Activated naive CD8-positive, alpha-beta T cell (primary cell): ENCODE measurements around the gene MS4A3.
"Not testable (repeated sequence)": the region's sequence is repeated elsewhere in the genome, so short reads cannot be mapped to it uniquely, and the experiment has no call there.

Experiments
- H3K27ac Mint-ChIP-seq: one replicate; pipeline ENCODE4 v1.8.0; 2021; ENCODE audit warnings: mixed read lengths
- H3K27me3 Mint-ChIP-seq: one replicate; pipeline ENCODE4 v1.8.0; 2021; ENCODE audit warnings: mixed read lengths
- H3K36me3 Mint-ChIP-seq: one replicate; pipeline ENCODE4 v1.8.0; 2021; ENCODE audit warnings: mixed read lengths
- H3K4me1 Mint-ChIP-seq: one replicate; pipeline ENCODE4 v1.8.0; 2021; ENCODE audit warnings: low read depth, mixed read lengths
- H3K4me3 Mint-ChIP-seq: one replicate; pipeline ENCODE4 v1.8.0; 2021; ENCODE audit warnings: mild to moderate bottlenecking, mixed read lengths
- H3K9me3 Mint-ChIP-seq: one replicate; pipeline ENCODE4 v1.8.0; 2021; ENCODE audit warnings: low read depth, mixed read lengths

MS4A3 gene, protein sequence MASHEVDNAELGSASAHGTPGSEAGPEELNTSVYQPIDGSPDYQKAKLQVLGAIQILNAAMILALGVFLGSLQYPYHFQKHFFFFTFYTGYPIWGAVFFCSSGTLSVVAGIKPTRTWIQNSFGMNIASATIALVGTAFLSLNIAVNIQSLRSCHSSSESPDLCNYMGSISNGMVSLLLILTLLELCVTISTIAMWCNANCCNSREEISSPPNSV

DNA sequence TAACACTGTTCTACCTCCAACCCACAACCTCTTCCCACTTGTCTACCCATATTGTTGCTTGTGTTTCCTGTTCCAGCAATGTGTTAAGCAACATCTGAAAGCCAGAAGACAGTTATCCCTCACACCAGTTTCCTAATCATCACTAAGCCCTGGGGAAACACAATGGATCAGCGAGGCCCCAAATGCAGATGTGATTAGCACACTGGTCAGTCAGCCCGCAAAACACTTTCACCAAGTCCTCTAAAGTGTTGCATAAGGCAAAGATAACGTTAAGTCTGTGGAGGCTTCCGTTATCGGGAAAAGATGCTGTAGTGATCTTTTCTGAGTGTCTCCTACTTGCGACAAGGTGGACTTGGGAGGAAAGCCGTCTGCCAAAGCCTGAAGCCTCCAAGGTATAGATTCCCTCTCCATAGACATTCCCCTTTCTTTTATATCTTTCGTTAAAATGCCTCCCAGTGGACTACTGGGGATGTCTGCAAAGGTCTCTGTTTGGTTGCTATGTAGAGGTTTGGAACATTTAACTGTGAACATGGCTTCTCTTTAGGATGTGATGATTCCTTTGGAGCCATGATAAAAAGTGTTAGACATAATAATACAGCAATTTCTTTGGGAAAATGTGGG, at the start of gene MS4A3:
Gene MS4A3 (plus strand): TSS at position 317 of the 621 bp plus-strand sequence. CDS start 4,496 bp downstream, outside the sequence.
- Mint-ChIP-seq H3K27me3 (peaks cover 3% of the 10 kb centered on the region), H3K36me3 (no peaks in the 10 kb centered on the region), H3K9me3 (peaks cover 3% of the 10 kb centered on the region), H3K4me1 (no peaks in the 10 kb centered on the region), H3K27ac (no peak within 1 kb of the TSS), H3K4me3 (no peak within 1 kb of the TSS)

DNA sequence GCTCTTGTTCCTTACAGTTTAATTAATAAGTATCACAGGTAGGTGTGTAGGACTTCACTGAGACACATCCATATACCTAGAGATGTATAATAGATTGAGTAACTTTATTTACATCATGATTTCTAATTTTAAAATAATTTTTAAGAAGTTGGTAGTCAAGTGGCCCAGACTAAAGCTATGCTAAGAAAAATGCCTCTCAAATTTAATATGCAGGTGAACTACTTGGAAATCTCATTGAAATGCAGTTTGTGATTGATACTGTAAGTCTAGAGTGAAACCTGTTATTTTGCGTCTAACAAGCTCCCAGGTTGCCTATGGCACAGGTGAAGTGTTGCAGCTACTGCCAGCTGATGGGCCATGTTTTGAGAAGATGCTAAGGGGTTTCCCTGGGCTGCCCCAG, 39.6 kb upstream of the MS4A3 start, which contains the start of gene OOSP4B:
Gene OOSP4B (plus strand): TSS at position 301 of the 400 bp plus-strand sequence.
- Mint-ChIP-seq H3K36me3 (no peaks in the 10 kb centered on the region), H3K4me3 (no peak within 1 kb of the TSS), H3K9me3 (no peaks in the 10 kb centered on the region), H3K27ac (no peak within 1 kb of the TSS), H3K27me3 (peaks cover 9% of the 10 kb centered on the region), H3K4me1 (no peaks in the 10 kb centered on the region)

DNA sequence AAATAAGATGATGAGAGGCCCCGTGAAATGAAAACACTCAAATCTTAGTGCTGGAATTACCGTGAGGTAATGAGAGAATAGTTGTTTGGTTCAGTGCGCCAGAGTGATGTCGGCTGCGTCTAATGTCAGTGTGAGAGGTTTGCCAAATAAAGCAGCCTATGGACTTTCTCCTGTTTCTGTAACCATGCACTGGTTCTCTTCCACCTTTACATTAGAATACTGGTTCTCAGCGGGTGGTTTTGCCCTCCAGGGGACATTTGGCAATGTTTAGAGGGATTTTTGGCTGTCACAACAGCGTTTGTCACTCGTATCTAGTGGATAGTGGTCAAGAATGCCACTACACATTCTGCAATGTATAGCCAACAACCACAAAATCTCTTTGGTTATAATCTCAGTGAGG, 38.4 kb upstream of the MS4A3 start:
- no peak overlapping the region for H3K4me3 Mint-ChIP-seq
- H3K27ac Mint-ChIP-seq = no peak overlapping the region
- no peaks in the 10 kb centered on the region for H3K36me3 Mint-ChIP-seq
- H3K4me1 Mint-ChIP-seq = no peaks in the 10 kb centered on the region
- H3K27me3 Mint-ChIP-seq = peaks cover 8% of the 10 kb centered on the region
- no peaks in the 10 kb centered on the region for H3K9me3 Mint-ChIP-seq

DNA sequence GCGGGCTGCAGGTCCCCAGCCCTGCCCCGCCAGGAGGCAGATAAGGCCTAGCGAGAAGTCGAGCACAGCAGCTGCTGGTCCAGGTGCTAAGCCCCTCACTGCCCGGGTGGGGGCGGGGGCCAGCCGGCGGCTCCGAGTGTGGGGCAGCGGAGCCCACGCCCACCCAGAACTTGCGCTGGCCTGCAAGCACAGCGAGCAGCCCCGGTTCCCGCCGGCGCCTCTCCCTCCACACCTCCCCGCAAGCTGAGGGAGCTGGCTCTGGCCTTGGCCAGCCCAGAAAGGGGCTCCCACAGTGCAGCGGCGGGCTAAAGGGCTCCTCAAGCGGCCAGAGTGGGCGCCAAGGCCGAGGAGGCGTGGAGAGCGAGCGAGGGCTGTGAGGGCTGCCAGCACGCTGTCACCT, 36.1 kb upstream of the MS4A3 start:
- not testable (repeated sequence) for H3K36me3 Mint-ChIP-seq, H3K4me3 Mint-ChIP-seq, H3K9me3 Mint-ChIP-seq, H3K27ac Mint-ChIP-seq, H3K27me3 Mint-ChIP-seq, H3K4me1 Mint-ChIP-seq

DNA sequence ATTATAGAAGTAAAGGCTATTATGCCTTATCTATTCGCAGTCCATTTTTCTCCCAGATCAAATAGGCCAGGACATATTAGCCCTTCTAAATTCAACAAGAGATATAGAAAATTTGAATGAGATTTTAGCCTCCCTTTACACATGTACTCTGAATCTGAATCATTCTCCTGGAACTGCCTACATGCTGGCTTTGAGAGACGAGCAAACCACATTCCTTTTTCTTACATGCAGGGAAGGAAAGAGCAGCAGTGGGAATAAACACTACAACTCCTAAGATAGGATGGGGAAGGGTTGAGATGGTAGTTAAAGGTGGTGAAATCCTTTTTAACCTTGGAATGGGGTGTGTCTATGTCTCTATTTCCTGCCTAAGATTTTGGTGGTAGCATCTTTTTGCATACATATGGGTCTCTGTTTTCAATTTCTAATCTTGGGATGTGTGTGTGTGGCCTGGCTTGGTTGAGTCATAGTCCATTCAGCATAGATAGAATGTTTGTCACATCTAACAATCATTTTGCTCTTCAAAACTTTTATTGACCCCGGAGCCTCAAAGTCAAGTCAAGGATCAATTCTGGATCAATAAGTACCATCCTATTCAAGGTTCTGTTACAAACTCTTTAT, 27.3 kb upstream of the MS4A3 start:
- H3K36me3 Mint-ChIP-seq = no peaks in the 10 kb centered on the region
- H3K27ac Mint-ChIP-seq = no peak overlapping the region
- no peak overlapping the region for H3K4me3 Mint-ChIP-seq
- no peaks in the 10 kb centered on the region for H3K9me3 Mint-ChIP-seq
- peaks cover 5% of the 10 kb centered on the region for H3K27me3 Mint-ChIP-seq
- no peaks in the 10 kb centered on the region for H3K4me1 Mint-ChIP-seq

DNA sequence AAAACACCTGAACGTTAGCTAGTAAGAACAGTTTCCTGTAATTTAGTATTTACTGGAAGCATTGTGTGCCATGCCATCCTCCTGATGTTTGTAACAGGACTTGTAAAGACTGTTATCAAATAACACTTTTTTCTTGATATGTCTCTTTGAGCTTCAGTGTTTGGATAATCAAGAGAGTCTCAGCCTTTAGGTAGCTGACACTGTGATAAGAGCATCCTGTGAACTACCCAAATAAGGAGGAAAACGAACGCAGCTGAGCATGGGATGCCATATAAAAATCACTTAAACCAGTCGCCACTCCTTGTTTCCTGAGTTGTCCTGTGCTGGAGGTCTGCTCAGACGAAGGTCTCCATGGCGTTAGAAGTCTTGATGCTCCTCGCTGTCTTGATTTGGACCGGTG, 16.4 kb upstream of the MS4A3 start, which contains the start of gene OOSP2:
Gene OOSP2 (plus strand): TSS at position 301 of the 400 bp plus-strand sequence. CDS start 51 bp downstream, at position 352.
- Mint-ChIP-seq H3K27ac (no peak within 1 kb of the TSS), H3K36me3 (no peaks in the 10 kb centered on the region), H3K4me3 (no peak within 1 kb of the TSS), H3K27me3 (peaks cover 4% of the 10 kb centered on the region), H3K4me1 (no peaks in the 10 kb centered on the region), H3K9me3 (no peaks in the 10 kb centered on the region)

DNA sequence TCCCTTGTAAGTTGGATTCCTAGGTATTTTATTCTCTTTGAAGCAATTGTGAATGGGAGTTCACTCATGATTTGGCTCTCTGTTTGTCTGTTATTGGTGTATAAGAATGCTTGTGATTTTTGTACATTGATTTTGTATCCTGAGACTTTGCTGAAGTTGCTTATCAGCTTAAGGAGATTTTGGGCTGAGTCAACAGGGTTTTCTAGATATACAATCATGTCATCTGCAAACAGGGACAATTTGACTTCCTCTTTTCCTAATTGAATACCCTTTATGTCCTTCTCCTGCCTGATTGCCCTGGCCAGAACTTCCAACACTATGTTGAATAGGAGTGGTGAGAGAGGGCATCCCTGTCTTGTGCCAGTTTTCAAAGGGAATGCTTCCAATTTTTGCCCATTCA, 6.0 kb upstream of the MS4A3 start:
- H3K36me3 Mint-ChIP-seq, H3K9me3 Mint-ChIP-seq, H3K4me3 Mint-ChIP-seq, H3K4me1 Mint-ChIP-seq, H3K27me3 Mint-ChIP-seq, H3K27ac Mint-ChIP-seq: not testable (repeated sequence)

DNA sequence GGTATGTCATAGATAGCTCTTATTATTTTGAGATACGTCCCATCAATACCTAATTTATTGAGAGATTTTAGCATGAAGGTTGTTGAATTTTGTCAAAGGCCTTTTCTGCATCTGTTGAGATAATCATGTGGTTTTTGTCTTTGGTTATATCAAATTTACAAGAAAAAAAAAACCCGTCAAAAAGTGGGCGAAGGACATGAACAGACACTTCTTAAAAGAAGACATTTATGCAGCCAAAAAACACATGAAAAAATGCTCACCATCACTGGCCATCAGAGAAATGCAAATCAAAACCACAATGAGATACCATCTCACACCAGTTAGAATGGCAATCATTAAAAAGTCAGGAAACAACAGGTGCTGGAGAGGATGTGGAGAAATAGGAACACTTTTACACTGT, 5.6 kb upstream of the MS4A3 start:
- H3K4me3 Mint-ChIP-seq, H3K4me1 Mint-ChIP-seq, H3K27me3 Mint-ChIP-seq, H3K36me3 Mint-ChIP-seq, H3K9me3 Mint-ChIP-seq, H3K27ac Mint-ChIP-seq: not testable (repeated sequence)

DNA sequence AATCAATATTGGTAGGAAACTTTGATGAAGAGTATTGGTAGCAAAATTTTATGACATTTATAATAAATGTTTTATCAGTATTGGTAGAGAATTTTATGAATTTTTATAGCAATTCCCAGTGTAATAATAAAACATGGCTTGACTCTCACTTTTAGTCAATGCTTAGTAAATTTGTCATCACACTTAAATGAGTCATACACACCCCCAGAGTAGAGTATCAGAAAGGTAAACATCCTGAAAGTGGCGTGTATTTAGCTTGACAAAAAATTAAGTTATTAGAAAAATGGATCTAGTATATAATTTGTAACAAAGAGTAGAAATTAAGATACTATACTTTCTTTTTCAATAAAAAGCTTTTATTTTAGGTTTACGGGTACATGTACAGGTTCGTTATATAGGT, 2.6 kb downstream of the MS4A3 start:
- Mint-ChIP-seq H3K27me3 (peaks cover 3% of the 10 kb centered on the region), H3K9me3 (peaks cover 3% of the 10 kb centered on the region), H3K4me1 (no peaks in the 10 kb centered on the region), H3K4me3 (no peak overlapping the region), H3K27ac (no peak overlapping the region), H3K36me3 (no peaks in the 10 kb centered on the region)

DNA sequence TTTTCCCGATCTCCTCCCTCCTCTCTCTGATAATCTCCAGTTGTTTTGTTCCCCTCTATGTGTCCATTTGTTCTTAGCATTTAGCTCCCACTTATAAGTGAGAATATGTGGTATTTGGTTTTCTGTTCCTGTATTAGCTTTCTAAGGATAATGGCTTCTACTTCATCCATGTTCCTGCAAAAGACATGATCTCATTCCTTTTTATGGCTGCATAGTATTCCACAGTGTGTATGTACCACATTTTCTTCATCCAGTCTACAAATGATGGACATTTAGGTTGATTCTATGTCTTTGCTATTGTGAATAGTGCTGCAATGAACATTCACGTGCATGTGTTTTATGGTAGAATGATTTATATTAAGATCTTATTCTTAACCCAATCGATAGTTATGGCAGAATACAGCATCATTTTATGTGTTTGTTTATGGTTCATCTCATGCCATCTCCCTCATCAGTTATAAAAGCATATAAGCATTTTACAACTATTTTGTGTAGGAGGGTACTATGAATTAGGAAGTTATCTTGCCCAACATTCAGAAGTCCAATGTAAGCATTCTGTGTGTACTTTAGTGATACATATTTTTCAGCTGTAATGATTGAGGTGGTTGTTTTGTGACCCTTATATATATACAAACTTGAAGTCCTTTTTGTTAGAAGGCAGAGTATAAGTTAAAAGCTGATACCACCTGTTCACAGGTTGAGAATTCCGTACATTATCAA, 3.2 kb downstream of the MS4A3 start:
- no peak overlapping the region for H3K4me3 Mint-ChIP-seq
- H3K9me3 Mint-ChIP-seq = peaks cover 3% of the 10 kb centered on the region
- no peaks in the 10 kb centered on the region for H3K36me3 Mint-ChIP-seq
- no peak overlapping the region for H3K27ac Mint-ChIP-seq
- no peaks in the 10 kb centered on the region for H3K4me1 Mint-ChIP-seq
- peaks cover 3% of the 10 kb centered on the region for H3K27me3 Mint-ChIP-seq

DNA sequence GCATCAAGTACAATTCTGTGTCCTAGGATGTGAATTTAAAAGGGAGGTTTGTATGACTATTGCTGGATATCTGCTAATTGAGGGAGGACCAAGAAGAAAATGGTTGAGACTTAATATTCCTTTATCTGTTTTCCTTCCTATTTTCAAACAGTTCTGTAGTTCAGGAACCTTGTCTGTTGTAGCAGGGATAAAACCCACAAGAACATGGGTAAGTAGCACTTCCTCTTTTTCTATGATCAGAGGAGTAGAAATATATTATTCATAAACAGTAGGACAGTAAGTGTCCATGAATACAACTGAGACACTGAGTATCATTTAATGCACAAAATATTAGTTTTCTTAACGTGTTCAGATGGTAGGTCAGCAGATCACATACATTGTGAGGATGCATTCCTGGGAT, 7.6 kb downstream of the MS4A3 start:
- no peaks in the 10 kb centered on the region for H3K36me3 Mint-ChIP-seq
- no peak overlapping the region for H3K27ac Mint-ChIP-seq
- H3K4me1 Mint-ChIP-seq = no peaks in the 10 kb centered on the region
- peaks cover 3% of the 10 kb centered on the region for H3K9me3 Mint-ChIP-seq
- H3K4me3 Mint-ChIP-seq = no peak overlapping the region
- peaks cover 3% of the 10 kb centered on the region for H3K27me3 Mint-ChIP-seq

DNA sequence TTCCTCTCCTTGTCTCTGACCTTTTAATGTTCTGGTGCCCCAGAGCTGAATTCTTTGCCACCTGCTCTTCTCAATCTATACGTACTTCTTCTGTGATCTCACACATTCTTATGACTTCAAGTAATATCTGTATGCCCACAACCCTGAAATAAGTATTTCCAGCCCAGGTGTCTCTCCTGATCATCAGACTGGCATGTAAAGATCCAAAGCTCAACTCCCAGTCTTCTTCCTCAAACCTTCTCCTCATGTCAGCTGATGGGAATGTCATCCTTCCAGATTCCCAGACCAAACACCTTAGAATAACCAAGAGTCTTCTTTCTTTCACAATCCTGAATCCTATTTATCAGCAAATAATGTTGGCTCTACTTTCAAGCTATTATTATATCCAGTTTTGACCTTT, 9.3 kb downstream of the MS4A3 start:
- H3K9me3 Mint-ChIP-seq = no peaks in the 10 kb centered on the region
- H3K4me1 Mint-ChIP-seq = no peaks in the 10 kb centered on the region
- peaks cover 8% of the 10 kb centered on the region for H3K27me3 Mint-ChIP-seq
- H3K27ac Mint-ChIP-seq = no peak overlapping the region
- no peak overlapping the region for H3K4me3 Mint-ChIP-seq
- H3K36me3 Mint-ChIP-seq = no peaks in the 10 kb centered on the region

DNA sequence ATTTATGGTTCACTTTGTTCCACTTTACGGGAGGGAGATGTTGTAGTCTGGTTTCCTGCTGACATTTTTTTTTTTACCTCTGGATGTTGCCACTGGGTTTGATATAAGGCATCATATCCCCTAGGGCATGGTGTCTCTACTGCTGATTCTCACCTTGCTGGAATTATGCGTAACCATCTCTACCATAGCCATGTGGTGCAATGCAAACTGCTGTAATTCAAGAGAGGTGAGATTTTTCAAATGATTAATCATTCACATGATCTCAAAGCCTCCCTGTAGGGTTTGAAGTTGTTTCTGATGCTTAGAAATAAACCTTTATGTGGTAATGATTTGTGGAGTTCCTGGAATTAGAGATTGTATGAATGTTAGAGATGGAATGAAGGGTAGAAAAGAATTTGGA, 13.0 kb downstream of the MS4A3 start:
- no peak overlapping the region for H3K4me3 Mint-ChIP-seq
- peaks cover 12% of the 10 kb centered on the region for H3K27me3 Mint-ChIP-seq
- H3K4me1 Mint-ChIP-seq = no peaks in the 10 kb centered on the region
- no peaks in the 10 kb centered on the region for H3K9me3 Mint-ChIP-seq
- H3K36me3 Mint-ChIP-seq = no peaks in the 10 kb centered on the region
- H3K27ac Mint-ChIP-seq = no peak overlapping the region

DNA sequence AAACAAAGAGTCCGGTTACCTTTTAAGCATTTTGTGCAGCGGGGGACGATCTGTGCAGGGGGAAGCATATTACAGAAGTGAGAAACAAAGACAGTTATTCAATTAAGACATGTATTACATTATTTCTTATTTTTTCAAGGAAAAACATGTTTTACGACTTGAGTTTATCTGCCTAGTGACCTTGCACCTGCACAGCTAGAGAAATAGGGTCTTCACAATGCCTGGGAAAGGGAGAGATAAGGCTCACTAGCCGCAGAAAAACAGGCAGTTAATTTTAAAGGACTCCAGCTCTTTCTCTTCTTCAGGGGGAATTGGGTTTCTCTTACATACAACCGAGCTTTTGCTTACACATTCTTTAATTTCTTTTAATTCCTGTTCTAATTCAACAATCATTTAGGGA, 15.2 kb downstream of the MS4A3 start:
- H3K4me1 Mint-ChIP-seq, H3K36me3 Mint-ChIP-seq, H3K9me3 Mint-ChIP-seq, H3K4me3 Mint-ChIP-seq, H3K27ac Mint-ChIP-seq: not testable (repeated sequence)
- peaks cover 12% of the 10 kb centered on the region for H3K27me3 Mint-ChIP-seq

DNA sequence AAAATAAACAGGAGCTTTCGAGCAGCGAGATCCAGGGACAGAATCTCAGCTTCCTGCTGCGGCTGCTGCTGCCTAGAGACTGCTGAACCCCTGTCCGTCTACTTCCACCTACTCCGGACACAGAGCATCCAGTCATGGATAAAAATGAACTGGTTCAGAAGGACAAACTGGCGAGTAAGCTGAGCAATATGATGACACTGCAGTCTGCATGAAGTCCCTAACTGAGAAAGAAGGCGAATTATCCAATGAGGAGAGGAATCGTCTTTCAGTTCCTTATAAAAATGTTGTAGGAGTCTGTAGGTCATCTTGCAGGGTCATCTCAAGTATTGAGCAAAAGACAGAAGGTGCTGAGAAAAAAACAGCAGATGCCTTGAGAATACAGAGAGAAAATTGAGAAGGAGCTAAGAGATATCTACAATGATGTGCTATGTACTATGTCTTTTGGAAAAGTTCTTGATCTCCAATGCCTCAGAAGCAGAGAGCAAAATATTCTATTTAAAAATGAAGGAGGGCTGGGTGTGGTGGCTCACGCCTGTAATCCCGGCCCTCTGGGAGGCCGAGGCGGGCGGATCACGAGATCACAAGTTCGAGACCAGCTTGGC, 20.9 kb downstream of the MS4A3 start:
- Mint-ChIP-seq H3K9me3 (peaks cover 11% of the 10 kb centered on the region), H3K4me3 (no peak overlapping the region), H3K27ac (no peak overlapping the region), H3K27me3 (peaks cover 1% of the 10 kb centered on the region), H3K36me3 (no peaks in the 10 kb centered on the region), H3K4me1 (no peaks in the 10 kb centered on the region)
